Activated naive CD8-positive, alpha-beta T cell treated with anti-CD3 and anti-CD28 coated beads, Interleukin-2, amount 50 U/mL, for 16 hours (primary cell): ENCODE data around the gene HMGN1.

Experiments used
- DNase-seq: peaks from one replicate; pipeline ENCODE4 v3.0.0-alpha.2; 2020; ENCODE audit warnings: low read depth, low spot score

Gene HMGN1

DNA sequence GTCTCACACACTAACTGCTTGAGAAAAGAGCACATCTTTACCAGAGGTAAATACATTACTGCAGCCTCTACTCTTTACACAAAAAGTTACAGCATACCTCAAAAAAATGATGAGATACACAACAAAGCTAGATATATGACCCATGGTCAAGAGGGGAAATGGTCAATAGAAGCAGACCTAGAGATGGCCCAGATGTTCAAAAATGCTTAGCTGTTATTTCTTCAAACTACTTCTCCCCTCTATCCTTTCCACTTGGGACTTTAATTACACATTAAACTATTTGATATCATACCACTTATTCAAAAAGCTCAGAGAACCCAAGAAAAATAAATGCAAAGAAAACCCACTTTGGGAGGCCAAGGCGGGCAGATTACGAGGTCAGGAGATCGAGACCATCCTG is 48.3 kb downstream of the HMGN1 start:
- DNase-seq: no peak

DNA sequence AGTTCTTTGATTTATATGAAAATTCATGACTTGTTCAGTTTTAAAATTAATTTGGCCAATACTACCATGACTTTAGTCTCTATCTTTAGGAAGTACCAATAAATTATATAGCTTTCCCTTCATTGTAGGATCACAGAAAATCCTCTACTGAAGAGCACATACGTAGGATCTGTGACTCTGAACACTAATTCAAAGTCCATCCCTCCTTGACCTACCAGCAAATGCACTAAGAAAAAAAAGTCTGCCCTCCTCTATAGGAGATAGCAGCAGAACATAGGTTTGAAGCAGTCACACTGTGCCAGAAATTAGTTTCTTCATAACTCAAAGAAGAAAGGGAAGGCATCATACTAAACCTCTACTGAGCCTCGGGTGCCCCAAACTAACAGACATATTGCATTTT is 52.0 kb downstream of the HMGN1 start:
- DNase-seq: no peak
